Suppressor macrophage treated with lipopolysaccharide for 4 hours (primary cell): Measurements from ENCODE around the gene LRRIQ4.

ENCODE experiments used
- DNase-seq: peaks from one replicate; pipeline ENCODE4 v3.0.0-alpha.2; 2020

LRRIQ4 gene

GRCh38 chr3:169812332-169813235, at the start of gene LRRIQ4, which contains the start of gene LRRC34:
TSS of gene LRRIQ4 (plus strand) at chr3:169812870. CDS start at chr3:169821922, 9,052 bp downstream.
TSS of gene LRRC34 (minus strand) at chr3:169812904. CDS start at chr3:169812548, 356 bp downstream.
- peak; percentile 69 for DNase-seq

GRCh38 chr3:169764312-169764881, 48.3 kb upstream of the LRRIQ4 start:
- DNase-seq = peak; percentile 71

- DNase-seq = peak; percentile 81
Observed at GRCh38 chr3:169764882-169765612, 47.6 kb upstream of the LRRIQ4 start, which contains the start of gene TERC. TSS of gene TERC (minus strand) at chr3:169765060.

DNA sequence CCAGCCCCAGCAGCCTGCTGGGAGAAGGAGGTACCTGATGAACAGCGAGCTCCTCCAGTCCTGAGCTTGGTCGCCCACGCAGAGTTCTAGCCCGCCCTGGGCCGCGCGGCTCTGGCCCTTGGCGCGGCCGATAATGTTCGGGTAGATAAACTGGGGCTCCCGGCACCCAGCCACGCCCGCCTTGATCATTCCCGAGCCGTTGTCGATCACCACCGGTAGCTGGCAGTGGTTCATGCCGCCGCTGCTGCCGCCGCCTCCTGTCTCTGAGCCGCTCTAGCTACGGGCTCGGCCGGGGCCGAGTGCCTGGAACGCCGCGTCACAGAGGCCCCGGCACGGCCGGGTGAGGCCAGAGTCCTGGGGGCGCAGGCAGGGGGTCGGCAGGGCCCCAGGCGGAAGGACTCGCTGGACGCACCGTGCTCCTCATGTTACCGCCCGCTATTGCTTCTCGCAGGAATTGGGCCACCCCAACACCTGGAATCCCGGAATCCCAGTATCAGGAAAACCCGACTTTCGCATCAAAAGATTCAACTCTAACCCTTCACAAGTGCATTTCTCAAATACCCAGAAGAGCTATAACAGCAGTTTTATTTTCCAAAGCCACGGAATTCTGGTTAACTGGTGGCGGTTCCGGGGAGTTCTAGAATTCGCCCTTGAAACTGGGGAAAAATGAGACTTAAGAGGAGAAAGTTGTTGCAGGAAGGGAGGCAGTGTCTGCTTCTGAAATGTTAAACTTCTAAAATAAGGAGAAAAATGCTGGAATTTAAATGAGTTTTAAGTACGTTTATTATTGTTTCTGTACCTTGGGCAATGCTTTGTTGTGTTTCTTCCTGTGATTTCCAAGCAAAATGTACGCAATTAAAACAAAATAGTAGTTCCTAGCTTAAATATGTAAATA, 43.1 kb upstream of the LRRIQ4 start, which contains the start of gene ACTRT3:
ACTRT3 (minus strand) TSS at position 275 of the 895 bp plus-strand sequence; CDS start at position 234, 41 bp downstream.
- peak; percentile 65 for DNase-seq

GRCh38 chr3:169771497-169772304, 41.0 kb upstream of the LRRIQ4 start:
- DNase-seq = peak; percentile 85

- peak; percentile 70 for DNase-seq
Observed at GRCh38 chr3:169772305-169772896, 40.3 kb upstream of the LRRIQ4 start.

- peak; percentile 92 for DNase-seq
Observed at GRCh38 chr3:169772897-169773816, 39.5 kb upstream of the LRRIQ4 start, which contains the start of gene MYNN. TSS of gene MYNN (plus strand) at chr3:169773396. CDS start at chr3:169774296, 900 bp downstream.

DNA sequence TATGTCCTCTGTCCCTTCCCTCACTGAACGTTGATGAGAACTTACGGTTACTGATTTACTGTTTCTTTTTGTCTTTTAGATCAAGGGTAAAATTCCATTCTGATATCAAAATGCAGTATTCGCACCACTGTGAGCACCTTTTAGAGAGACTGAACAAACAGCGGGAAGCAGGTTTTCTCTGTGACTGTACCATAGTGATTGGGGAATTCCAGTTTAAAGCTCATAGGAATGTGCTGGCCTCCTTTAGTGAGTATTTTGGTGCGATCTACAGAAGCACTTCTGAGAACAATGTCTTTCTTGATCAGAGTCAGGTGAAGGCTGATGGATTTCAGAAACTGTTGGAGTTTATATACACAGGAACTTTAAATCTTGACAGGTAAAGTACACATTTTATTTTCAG, 38.5 kb upstream of the LRRIQ4 start:
- DNase-seq = no peak

- no peak for DNase-seq
Observed at GRCh38 chr3:169777822-169778221, 34.8 kb upstream of the LRRIQ4 start.

DNA sequence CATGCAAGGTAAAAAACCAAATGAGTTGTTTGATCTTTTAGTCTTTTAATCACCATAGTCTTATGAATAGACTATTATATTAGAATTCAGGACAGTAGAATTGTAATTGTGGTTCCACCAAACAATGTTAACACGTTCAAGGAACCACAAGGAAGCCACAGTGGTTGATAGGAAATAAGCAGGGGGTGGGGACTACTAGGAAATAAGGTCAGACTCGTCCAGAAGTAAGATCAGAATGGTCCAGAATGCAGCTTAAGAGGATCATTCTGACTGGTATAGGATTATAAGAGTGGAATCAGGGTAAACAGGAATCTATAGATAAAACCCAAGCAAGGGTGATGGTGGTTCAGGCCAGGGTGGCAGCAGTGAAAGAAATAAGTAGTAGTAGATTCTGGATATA, 31.9 kb upstream of the LRRIQ4 start:
- DNase-seq = no peak

DNA sequence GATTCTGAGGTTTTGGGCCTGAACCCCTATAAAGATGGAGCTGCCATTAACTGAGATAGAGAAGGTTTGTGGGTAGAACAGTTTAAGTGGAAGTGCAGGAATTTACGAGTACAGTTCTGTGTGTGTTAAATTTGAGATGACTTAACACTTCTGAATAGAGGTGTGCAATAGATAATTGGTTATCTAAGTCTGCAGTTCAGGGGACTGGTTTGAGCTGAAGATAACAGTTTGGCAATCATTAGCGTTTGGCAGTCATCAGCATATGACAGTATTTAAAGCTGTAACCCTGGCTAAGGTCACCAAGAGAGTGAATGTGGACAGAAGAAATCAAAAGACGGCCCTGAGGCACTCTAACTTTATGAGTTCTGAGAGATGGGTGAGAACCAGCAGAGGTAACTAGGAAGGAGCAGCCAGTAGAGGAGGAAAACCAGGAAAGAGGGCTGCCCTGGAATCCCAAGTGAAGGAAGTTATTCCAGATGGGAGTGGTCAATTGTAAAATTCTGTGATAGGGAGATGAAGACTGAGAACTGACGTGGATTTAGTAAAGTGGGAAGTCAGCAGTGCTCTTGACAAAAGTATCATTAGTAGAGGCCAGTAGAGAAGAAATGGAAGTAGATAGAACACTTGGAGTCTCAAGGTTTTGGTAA, 31.3 kb upstream of the LRRIQ4 start:
- DNase-seq = no peak

GRCh38 chr3:169787120-169787519, 25.6 kb upstream of the LRRIQ4 start:
- no peak for DNase-seq

DNA sequence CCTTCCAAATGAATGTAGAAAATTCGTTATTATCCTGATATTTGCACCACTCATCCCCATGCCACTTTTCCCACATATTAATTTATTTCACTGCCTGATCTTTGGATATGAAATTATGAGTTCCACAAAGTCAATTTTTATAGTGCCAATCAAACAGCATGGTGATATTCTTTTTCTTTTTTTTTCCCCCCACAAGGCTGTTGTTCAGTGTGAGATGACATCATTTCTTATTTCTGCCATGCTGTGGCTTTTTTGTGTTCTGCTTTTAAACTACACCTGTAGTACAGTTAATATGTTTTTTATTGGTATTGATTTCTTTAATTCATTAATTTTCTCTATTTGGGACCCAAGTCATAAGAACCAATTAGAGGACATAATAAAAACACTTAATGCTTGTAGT, 24.9 kb upstream of the LRRIQ4 start:
- DNase-seq = no peak

DNA sequence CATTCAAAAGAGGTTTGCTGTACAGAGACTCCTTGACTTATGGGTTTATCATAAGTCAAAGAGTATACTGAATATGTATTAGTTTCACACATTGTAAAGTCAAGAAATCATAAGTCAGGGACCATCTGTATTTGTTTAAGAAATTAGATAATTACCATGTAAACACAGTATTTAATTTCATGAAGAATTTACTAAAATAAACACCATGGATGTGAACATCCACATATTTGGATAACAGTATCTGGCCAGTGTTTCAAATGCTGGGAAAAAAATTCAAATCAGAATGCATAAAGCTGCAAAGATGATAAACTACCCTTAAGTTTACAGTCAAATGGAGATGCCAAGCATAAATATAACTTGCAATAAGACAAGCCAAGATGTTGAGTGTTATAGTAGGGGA, 22.5 kb upstream of the LRRIQ4 start:
- no peak for DNase-seq

- no peak for DNase-seq
Observed at GRCh38 chr3:169790687-169791429, 21.8 kb upstream of the LRRIQ4 start.

GRCh38 chr3:169792359-169792758, 20.3 kb upstream of the LRRIQ4 start:
- DNase-seq = no peak

DNA sequence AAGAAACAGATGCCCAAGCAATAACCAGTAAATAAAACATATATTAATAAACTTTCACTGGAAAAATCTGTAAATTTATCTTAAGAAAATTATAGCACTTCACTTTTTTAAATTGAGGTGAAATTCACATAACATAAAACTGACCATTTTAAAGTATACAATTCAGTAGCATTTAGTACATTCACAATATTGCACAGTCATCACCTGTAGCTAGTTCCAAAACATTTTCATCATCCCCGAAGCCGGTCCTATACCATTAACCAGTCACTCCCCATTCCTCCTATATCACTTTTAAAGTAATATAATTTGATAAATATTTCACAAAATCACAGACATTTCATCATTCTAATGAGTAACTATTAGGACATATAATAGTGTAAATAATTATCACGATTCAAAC, 8.0 kb upstream of the LRRIQ4 start:
- DNase-seq = no peak

DNA sequence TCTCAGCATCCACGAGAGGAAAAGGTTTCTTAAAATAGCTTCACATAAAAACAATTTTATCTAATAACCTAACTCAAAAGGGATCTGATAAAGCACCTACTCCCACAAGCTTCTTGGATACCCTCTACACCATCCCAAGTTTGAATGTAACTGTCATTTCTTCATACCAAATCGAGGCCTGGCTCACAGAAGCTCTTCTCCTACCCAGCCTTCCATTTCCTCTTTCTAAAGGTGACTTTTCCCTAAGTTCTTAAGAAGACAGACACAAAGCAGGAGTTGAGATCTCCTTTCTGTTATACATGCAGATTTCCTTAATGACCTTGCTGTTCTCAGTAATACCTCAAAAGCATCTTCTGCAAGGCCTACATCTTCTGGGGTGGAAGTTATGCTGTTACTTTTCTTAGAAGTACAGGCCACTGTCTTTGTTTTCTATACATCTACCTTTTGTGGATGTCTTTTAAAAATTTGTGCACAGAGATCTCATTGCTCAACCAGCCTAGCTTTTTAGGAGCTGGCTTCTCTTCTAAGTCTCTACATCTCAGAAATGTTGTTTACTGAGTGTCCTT, 3.4 kb upstream of the LRRIQ4 start:
- DNase-seq = no peak
